ENCODE results near the gene TMEM125. TPM values are rescaled to one million over a fixed set of nuclear protein-coding genes. Genes with fewer than 3 reads are reported as not detected.

TMEM125 gene
- total and polyA plus RNA-seq, 9 of the 15 experiments (the other 6 are each of a cell fraction or from before 2014, with no cell fraction given), result 0.07 to 0.08 TPM; not detected in 7

DNA sequence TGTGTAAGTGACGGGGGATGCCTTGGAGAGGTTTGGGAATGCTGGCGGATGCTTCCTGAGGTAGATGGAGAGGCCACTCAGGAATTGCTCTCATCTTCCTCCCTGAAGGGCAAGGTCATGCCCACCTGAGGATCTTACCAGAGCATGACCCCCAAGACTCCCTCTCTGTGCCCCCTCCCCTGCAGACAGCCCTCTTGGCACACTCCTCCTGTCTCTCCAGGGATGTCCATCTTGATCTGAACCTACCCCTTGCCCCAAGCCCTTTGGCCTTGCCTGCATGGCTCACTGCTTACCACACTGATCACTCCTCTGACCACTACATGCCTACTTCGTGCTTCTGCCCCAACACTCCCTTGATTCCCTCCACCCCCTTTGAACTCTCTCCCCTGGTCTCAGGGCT is 50.0 kb downstream of the TMEM125 start (continued):
- TF ChIP-seq, protein P1, sequence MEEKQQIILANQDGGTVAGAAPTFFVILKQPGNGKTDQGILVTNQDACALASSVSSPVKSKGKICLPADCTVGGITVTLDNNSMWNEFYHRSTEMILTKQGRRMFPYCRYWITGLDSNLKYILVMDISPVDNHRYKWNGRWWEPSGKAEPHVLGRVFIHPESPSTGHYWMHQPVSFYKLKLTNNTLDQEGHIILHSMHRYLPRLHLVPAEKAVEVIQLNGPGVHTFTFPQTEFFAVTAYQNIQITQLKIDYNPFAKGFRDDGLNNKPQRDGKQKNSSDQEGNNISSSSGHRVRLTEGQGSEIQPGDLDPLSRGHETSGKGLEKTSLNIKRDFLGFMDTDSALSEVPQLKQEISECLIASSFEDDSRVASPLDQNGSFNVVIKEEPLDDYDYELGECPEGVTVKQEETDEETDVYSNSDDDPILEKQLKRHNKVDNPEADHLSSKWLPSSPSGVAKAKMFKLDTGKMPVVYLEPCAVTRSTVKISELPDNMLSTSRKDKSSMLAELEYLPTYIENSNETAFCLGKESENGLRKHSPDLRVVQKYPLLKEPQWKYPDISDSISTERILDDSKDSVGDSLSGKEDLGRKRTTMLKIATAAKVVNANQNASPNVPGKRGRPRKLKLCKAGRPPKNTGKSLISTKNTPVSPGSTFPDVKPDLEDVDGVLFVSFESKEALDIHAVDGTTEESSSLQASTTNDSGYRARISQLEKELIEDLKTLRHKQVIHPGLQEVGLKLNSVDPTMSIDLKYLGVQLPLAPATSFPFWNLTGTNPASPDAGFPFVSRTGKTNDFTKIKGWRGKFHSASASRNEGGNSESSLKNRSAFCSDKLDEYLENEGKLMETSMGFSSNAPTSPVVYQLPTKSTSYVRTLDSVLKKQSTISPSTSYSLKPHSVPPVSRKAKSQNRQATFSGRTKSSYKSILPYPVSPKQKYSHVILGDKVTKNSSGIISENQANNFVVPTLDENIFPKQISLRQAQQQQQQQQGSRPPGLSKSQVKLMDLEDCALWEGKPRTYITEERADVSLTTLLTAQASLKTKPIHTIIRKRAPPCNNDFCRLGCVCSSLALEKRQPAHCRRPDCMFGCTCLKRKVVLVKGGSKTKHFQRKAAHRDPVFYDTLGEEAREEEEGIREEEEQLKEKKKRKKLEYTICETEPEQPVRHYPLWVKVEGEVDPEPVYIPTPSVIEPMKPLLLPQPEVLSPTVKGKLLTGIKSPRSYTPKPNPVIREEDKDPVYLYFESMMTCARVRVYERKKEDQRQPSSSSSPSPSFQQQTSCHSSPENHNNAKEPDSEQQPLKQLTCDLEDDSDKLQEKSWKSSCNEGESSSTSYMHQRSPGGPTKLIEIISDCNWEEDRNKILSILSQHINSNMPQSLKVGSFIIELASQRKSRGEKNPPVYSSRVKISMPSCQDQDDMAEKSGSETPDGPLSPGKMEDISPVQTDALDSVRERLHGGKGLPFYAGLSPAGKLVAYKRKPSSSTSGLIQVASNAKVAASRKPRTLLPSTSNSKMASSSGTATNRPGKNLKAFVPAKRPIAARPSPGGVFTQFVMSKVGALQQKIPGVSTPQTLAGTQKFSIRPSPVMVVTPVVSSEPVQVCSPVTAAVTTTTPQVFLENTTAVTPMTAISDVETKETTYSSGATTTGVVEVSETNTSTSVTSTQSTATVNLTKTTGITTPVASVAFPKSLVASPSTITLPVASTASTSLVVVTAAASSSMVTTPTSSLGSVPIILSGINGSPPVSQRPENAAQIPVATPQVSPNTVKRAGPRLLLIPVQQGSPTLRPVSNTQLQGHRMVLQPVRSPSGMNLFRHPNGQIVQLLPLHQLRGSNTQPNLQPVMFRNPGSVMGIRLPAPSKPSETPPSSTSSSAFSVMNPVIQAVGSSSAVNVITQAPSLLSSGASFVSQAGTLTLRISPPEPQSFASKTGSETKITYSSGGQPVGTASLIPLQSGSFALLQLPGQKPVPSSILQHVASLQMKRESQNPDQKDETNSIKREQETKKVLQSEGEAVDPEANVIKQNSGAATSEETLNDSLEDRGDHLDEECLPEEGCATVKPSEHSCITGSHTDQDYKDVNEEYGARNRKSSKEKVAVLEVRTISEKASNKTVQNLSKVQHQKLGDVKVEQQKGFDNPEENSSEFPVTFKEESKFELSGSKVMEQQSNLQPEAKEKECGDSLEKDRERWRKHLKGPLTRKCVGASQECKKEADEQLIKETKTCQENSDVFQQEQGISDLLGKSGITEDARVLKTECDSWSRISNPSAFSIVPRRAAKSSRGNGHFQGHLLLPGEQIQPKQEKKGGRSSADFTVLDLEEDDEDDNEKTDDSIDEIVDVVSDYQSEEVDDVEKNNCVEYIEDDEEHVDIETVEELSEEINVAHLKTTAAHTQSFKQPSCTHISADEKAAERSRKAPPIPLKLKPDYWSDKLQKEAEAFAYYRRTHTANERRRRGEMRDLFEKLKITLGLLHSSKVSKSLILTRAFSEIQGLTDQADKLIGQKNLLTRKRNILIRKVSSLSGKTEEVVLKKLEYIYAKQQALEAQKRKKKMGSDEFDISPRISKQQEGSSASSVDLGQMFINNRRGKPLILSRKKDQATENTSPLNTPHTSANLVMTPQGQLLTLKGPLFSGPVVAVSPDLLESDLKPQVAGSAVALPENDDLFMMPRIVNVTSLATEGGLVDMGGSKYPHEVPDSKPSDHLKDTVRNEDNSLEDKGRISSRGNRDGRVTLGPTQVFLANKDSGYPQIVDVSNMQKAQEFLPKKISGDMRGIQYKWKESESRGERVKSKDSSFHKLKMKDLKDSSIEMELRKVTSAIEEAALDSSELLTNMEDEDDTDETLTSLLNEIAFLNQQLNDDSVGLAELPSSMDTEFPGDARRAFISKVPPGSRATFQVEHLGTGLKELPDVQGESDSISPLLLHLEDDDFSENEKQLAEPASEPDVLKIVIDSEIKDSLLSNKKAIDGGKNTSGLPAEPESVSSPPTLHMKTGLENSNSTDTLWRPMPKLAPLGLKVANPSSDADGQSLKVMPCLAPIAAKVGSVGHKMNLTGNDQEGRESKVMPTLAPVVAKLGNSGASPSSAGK (IDR thresholded peaks at IDR 0.05), result no peak
- TF ChIP-seq ZNF586 (CRISPR knock-in tag; conservative IDR thresholded peaks at IDR 0.05), result no peak
